ENCODE data around the gene SLC41A3. TPM values are rescaled to one million over a fixed set of nuclear protein-coding genes. Genes with fewer than 3 reads are reported as not detected.
"Not testable (repeated sequence)": the region's sequence is repeated elsewhere in the genome, so short reads cannot be mapped to it uniquely, and the experiment has no call there.

Gene SLC41A3
- polyA plus RNA-seq, 10 donors, result 32.9 to 46.4 (median 40.2) TPM

GRCh38 chr3:126107957-126108675 is 24.2 kb upstream of the SLC41A3 start:
- DNase-seq, result no peak

GRCh38 chr3:126107203-126107939 is 23.4 kb upstream of the SLC41A3 start:
- no peak for DNase-seq

- DNase-seq, result no peak
These were observed 22.6 kb upstream of the SLC41A3 start for GRCh38 chr3:126106336-126107202.

GRCh38 chr3:126105691-126106187 is 21.8 kb upstream of the SLC41A3 start:
- DNase-seq, result no peak

- no peak for DNase-seq
These were observed 21.1 kb upstream of the SLC41A3 start for GRCh38 chr3:126104742-126105605.

- DNase-seq, result no peak
These were observed 20.2 kb upstream of the SLC41A3 start for GRCh38 chr3:126104028-126104635.

- DNase-seq, result no peak
These were observed 19.4 kb upstream of the SLC41A3 start for GRCh38 chr3:126103121-126104027.

- peak; percentile 12 to 50 (median 22) for DNase-seq
These were observed 18.6 kb upstream of the SLC41A3 start for GRCh38 chr3:126102530-126102951.

GRCh38 chr3:126102011-126102410 is 18.1 kb upstream of the SLC41A3 start:
- no peak for DNase-seq

- DNase-seq, result no peak
These were observed 17.6 kb upstream of the SLC41A3 start for GRCh38 chr3:126101521-126101982.

GRCh38 chr3:126100634-126101301 is 16.8 kb upstream of the SLC41A3 start:
- DNase-seq, result peak; percentile 27 to 69 (median 30)

GRCh38 chr3:126100269-126100633 is 16.3 kb upstream of the SLC41A3 start:
- no peak for DNase-seq

GRCh38 chr3:126098391-126098858 is 14.5 kb upstream of the SLC41A3 start:
- DNase-seq, result no peak

- DNase-seq, result no peak
These were observed 13.9 kb upstream of the SLC41A3 start for GRCh38 chr3:126097801-126098200.

GRCh38 chr3:126096274-126096673 is 12.3 kb upstream of the SLC41A3 start:
- DNase-seq, result not testable (repeated sequence)

- not testable (repeated sequence) for DNase-seq
These were observed 8.2 kb upstream of the SLC41A3 start for GRCh38 chr3:126092128-126092527.

- no peak for DNase-seq
These were observed 3.7 kb upstream of the SLC41A3 start for GRCh38 chr3:126087552-126088175.

GRCh38 chr3:126085841-126086240 is 1.9 kb upstream of the SLC41A3 start:
- DNase-seq, result no peak
